GM12872 (cell line): ENCODE results near the gene PPTC7.
A peak's percentile ranks its signal among the peaks of the same experiment; 100 is the strongest.

ENCODE experiments used
- CTCF ChIP-seq: IDR thresholded peaks from 3 replicates; pipeline ENCODE4 v1.5.1; 2011; ENCODE audit warnings: low read depth, mild to moderate bottlenecking, low read length, moderate library complexity; ENCODE audit not compliant: insufficient read depth

The PPTC7 gene, protein sequence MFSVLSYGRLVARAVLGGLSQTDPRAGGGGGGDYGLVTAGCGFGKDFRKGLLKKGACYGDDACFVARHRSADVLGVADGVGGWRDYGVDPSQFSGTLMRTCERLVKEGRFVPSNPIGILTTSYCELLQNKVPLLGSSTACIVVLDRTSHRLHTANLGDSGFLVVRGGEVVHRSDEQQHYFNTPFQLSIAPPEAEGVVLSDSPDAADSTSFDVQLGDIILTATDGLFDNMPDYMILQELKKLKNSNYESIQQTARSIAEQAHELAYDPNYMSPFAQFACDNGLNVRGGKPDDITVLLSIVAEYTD

GRCh38 chr12:110583137-110584059 lies at the start of gene PPTC7:
TSS of gene PPTC7 (minus strand) at chr12:110583318. CDS start at chr12:110583031, 287 bp downstream.
- no peak for TF ChIP-seq CTCF

- no peak for TF ChIP-seq CTCF
Observed at GRCh38 chr12:110627500-110628195, 44.5 kb upstream of the PPTC7 start.

DNA sequence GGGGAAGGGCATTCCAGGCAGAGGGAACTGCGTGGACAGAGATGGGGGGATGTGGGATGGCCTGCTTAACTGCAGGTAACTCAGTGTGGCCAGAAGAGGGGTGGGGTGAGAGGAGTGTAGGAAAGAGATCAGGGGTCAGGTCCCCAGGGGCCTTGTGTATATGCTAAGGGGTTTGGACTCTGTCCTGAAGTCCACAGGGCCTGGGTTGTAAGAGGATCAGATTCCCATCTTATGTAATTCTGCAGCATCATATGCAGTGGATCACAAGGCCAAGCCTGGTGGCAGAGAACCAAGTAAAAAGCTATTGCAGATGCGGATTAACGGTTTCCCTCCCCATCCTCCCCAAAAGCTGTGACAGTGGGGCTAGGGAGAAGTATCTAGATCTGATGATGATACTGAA lies 39.5 kb upstream of the PPTC7 start:
- TF ChIP-seq CTCF: no peak

- peak; percentile 56 for TF ChIP-seq CTCF
Observed at GRCh38 chr12:110619534-110619953, 36.4 kb upstream of the PPTC7 start.

DNA sequence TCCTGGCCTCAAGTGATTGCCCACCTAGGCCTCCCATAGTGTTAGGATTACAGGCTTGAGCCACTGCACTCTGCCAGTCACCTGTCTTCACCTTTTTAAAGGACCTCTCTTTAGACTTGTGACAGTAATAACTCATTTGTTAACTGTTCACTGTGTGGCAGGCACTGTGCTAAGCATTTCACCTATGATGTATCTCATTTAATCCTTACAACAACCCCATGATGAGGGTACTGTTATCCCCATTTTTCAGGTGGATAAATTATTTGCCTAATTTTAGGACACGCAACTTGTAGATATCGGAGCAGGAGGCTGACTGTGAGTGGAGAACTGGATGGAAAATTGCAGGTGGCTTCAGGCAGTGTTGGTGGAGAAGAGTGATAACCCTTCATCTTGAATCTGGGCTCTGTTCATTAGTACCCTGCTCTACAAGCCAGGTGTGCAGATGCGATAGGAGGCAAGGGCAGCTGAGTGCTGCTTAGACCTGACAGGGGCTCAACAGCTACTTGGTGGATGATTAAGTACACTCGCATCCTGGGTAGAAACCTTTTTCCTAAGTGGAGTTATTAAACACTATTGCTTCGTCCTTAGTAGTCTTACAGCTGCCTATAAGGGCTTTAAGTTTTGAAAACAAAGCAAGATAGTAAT lies 33.5 kb upstream of the PPTC7 start:
- TF ChIP-seq CTCF: no peak

- no peak for TF ChIP-seq CTCF
Observed at GRCh38 chr12:110615171-110615570, 32.1 kb upstream of the PPTC7 start.
